Islet precursor cell (in vitro differentiated cells): ENCODE measurements around the gene QRFP.

Experiments
- DNase-seq: peaks from one replicate; pipeline ENCODE4 v3.0.0-alpha.2; 2018

QRFP gene

DNA sequence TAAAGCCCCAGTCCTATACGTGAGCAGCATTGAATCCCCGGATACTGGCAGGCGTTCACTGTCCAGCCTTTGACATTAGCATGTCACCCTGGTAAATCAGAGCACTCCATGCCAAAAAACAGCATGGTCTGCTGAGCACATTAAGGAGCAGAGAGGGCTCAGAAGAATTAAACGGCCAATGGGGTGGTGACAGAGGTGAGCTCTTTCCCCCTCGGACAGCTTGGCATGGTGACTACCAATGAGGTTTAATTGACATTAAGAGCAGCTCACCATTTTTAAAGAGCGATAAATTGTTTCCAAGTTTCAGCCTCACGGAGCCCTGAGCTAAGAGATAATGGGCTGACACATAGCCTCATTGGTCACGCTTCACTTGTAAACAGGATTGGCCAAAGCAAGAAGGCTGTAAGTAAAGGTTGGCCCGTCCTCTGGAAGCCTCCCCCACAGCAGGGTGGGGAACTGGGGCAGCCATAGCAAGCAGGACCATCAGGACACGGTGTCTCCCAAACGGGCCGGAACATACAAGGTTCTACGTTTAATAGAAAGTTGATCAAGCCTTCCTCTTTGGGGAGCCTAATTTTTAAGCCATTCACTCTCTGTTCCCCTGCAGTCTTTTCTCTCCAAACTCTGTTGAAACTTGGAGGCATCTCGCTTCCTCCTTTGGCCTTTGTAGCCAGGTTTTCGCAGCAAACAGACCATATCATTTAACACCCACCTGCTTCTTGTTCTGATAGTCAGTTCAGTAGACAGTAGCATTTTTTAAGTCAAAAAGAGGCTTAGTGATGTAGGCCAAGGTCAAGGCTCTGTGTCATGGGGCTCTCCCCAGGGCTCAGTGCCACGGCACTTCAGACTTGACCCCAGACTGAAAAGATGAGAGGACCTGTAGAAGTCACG is 25.9 kb downstream of the QRFP start:
- DNase-seq: no peak

DNA sequence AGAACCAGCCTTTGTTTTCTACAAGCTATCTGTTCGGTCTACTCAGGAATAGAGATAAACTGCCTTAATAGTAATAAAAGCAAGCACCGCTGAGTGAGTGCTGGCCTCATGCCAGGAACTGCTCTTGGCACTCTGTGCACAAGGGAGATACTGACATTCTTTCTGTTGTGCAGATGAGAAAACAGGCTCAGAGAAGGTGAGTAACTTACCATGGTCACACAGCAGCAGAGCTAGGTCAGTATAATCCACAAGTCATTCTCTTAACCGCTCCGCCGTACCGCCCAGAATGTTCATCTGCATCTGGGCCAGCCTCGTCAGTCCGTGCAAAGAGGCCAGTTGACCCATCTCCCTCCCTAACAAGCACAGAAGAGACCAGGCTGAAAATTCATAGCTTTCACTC is 27.4 kb downstream of the QRFP start:
- no peak for DNase-seq

DNA sequence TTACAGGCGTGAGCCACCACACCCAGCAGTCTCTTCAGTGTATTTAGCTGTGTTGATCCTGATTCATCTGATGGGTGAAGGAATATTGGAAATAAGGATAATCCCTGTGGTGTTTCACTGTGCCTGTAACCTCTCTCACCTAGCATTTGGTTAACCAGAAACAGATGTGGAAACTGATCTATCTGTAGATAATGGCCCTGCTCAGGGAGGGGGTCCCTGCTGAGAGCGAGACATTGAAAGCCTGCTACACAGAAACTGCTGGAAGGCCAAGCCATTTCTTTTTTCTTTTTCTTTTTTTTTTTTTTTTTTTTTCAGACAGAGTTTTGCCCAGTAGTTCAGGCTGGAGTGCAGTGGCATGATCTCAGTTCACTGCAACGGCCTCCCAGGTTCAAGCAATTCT is 28.4 kb downstream of the QRFP start:
- no peak for DNase-seq

DNA sequence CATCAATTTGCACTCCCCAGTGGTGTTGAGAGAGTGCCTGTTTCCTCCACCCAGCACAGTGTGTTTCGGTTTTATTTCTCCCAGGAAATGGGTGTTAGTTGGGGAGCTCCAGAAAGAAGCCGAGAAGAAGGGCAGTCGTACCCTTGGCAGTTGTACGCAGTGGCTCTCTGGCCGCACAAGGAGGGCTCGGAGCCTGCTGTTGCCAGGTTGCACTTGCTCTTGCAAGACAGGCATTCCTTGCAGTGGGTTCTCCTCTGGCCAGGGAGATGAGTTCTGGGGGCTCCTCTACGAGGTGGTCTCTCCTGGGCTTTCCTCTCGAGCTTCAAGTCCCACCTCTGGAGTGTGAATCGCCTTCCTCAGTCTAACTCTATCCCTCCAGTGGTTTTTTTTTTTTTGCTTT is 29.1 kb downstream of the QRFP start:
- no peak for DNase-seq

DNA sequence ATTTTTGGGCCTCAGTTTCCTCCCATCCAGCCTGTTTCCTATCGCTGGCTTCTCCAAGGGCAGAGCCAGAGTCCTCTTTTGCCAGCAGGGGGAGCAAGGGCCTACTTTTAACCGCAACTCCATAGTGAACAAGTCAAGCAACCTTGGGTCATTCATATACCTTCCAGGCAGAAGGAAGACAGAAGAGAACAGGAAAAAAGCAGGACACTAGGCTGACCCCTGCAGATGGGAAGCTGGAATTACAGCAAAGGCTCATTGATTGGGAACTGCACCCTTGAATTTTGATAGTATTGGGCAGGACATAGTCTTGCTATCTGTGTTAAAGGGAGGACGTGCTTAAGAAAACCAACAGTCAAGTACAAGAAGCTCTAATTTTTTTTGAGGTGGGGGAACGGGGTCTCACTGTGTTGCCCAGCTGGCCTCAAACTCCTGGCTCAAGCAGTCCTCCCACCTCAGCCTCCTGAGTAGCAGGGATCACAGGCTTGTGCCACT is 30.1 kb downstream of the QRFP start:
- DNase-seq: peak; percentile 95

DNA sequence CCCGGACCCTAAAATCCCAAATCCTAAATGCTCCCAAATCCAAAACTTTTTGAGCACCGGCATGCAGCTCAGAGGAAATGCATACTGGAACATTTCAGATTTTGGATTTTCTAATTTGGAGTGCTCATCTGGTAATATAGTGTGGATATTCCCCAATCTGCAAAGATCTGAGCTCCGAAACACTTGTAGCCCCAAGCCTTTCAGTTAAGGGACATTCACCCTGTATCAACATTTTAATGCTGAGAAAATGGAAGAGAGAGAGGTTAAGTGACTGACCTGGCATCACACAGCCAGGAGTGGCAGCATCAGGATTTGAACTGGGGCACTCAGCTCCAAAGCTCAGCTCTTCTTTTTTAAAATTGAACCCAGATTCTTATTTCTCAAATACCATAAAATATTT is 30.7 kb downstream of the QRFP start:
- DNase-seq: no peak

DNA sequence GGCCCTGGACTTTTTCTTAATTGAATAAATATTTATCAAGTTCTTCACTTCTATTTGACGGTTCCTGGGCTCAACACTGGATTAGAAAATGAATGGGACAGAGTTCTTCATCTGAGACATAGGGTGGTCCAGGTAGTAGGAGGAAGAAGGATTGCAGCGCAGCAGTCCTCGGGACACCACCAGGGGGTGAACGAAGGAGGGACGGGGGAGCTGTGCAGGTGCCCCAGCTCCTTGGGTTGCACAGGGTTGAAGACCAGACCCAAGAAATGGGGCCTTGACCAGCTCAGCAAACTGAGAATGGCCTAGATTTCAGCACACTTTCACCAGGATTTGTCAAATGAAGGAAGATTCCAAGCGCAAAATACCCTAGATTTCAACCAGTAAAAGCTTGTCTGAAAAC is 32.1 kb downstream of the QRFP start:
- DNase-seq: no peak

DNA sequence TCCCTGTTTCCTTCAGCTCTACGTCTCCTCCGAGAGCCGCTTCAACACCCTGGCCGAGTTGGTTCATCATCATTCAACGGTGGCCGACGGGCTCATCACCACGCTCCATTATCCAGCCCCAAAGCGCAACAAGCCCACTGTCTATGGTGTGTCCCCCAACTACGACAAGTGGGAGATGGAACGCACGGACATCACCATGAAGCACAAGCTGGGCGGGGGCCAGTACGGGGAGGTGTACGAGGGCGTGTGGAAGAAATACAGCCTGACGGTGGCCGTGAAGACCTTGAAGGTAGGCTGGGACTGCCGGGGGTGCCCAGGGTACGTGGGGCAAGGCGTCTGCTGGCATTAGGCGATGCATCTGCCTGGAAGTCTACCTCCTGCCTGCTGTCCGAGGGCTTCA is 33.9 kb downstream of the QRFP start:
- no peak for DNase-seq

DNA sequence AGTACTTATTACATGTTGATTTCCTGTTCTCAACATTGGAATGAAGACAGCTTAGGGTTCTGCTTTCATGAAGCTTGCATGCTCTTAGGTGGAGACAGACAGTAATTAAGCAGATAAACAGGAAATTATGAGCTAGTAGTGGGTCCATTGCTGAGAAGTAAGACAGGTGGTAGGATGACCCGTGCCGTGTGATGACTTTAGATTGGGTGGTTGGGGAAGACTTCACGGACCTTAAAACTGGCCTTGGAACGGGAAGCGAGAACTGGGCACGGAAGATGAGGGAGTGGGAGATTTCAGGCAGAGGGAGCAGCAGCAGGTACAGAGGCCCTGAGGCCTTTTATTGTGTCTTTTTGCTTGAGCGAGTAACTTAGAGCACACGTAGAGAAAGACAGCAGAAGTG is 34.4 kb downstream of the QRFP start:
- no peak for DNase-seq

DNA sequence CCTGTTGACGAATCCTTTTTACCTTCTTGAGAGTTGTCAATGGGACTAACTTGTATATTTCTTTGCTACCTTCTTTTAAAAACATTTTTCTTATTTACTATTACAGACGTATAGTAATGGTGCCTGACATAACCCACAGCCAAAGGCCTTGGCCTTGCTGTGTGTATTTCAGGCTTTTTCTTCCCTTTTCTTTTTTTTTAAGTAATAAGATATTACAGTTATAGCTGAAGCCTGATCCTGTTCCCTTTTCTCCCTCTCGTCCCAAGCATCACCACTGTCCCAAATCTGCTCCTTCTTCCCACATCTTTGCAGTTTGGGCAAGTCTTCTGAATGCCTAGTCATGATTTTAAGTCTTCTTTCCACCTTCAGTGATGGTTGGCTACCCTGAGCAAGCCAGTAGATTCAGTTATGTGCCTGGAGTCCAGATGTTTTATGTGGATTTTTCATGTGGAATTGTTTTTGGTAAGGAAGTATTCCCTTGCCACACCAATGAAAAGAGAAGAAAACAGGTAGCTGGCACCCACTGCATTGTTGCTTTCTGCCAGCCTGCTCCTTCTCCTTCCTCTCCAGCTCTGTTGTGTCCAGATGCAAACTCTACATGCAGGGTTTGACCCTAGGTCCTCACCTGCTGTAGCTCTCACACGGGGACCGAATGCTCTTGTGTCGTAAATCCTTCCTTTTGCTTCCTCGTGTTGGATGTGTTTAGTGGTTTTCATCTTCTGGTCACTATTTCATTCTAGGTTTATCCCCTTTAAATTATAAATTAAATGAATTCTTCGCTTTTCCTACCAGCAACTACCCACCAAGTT is 35.0 kb downstream of the QRFP start:
- no peak for DNase-seq

DNA sequence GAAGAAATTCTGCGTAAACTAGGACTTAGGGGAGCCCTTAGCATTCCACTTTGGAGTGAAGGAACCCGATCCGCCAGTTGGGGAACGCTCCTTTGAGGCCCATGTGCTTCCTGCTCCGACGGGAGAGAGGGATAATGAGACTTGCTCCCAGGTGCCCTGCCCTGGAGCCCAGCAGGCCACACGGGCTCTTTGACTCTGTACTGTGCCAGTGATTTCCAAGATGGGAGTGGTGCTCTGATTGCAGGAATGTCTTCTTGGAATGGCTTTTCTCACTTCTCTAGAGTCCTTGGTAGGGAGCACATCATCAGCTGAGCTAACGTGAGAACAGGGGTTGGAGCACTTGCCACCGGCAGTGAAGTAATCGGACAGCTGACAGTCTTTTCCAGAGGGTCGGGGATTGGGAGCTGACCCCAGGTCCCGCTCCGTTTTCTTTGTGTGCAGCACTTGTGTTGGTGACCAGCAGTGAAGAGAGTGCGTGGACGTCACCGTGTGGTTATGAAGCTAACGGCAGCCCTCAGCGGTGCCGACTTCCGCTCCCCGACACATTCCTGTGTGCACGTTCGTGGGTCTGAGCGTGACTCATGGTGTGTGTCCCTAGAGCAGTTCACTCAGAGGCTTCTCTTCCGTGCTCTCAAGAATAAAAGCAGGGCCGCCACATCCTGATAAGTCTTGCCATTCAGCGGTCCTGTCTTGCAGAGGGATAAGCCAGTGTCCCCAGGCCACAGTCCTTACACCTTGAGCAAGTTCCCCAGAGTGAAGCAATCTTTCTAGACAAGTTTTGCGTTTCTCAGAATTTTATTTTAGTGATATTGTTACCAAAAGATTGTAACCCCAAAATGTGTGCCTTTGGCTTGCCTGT is 35.9 kb downstream of the QRFP start:
- DNase-seq: peak; percentile 92

DNA sequence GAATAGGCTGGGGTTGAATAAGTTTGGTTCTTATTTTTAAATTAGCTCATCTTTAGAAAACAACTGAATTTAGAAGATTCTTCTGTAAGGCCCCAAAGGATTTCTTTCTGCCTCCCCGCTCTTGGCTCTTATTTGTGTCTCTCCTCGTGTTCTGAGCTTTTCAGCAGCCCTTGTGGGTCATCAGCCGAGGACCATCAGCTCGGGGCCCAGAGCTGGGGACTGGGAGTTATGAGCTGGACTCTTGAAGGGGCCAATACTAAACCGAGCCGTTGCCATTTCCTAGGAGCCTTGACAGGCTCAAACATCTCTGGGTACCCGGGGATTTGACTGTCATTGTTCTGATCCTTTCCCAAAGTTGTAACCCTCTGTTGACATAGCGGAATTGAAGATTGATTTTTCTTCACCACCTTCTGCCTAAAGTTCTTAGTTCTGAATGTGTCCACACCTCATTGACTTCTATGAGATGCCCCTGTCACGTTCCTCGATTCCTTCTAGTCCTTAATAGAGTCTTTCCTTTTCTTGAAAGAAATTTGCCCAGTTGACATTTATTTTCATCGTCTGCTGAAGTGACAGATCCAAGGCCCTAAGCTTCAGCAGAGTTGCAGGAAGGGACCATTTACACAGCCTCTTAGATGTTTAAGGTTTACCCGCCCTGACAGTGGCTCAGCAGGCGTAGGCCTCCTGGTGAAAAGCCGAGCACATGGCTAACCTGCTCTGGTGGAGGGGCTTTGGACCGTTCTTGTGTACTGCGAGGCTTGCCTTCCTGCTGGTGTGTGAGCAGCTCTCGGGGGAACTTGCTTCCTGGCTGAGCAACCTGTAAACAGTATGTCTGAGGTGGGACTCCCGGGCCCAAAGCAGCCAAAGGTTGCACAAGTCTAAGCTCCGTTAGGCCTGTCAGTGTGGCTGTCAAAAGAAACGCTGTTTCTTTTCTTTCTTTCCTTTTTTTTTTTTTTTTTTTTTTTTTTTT is 37.6 kb downstream of the QRFP start:
- no peak for DNase-seq

DNA sequence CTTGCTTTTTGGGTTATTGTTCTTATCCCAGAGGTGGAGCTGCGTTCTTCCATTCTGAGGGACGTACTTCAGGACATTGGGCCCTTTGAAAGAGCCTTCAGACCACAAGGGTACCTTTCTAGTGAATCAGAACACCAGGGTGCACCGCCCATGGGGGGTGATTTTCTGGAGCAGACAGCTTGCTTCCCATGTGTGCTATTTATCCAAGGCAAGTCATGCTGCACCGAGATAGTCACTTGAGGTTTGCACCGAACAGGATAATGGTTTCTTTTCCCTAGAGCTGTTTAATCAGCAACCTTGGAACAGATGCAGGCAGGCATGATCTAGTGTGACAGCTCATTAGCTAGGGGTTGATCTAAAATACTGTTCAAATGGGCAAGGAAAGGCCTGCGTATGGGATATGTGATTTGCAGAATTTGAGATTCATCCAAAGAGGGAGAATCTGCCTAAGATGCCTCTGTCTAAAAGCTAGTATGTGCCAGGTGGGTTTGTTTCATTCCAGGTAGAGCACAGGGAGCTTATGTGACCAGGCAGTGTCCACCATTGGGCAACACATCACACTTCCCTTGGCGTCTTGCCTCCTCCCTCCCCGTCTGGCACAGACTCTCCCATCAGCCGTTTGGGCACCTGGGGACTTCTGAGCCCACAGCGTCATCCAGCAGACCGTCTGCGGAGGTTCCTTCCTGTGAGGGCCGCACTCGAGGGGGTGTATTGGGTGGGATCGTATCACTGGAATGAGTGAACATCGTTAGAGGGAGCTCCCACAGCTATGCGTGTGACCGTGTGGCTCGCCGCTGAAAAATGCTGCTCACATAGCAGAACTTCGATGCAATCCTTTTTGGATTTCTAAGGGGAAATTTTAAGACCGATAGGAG is 38.5 kb downstream of the QRFP start:
- peak; percentile 93 for DNase-seq

DNA sequence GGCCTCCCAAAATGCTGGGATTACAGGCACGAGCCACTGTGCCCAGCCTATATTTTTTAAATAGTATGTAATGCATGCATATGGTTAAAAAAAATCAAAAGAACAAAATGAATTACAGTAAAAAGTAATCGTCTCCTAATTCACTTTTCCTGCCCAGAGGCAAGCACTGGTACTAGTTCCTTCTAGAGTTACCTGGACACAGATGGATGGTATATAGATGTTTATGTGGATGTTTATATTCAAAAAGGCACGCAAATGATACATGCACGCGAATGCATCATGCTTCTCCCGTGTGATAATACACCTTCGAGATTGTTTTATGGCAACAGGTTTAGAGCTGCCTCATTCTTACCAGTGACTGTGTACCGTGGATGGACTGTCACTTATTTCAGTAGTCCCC is 40.1 kb downstream of the QRFP start:
- DNase-seq: no peak

DNA sequence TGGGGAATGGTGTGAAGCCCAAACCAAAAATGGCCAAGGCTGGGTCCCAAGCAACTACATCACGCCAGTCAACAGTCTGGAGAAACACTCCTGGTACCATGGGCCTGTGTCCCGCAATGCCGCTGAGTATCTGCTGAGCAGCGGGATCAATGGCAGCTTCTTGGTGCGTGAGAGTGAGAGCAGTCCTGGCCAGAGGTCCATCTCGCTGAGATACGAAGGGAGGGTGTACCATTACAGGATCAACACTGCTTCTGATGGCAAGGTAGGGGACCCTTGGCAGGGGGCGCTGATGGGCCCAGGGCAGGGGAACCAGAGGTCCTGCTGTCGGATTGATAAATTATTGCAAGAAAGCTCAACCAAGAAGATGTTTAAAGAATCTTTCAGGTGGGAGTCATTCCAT is 41.8 kb downstream of the QRFP start:
- DNase-seq: no peak

DNA sequence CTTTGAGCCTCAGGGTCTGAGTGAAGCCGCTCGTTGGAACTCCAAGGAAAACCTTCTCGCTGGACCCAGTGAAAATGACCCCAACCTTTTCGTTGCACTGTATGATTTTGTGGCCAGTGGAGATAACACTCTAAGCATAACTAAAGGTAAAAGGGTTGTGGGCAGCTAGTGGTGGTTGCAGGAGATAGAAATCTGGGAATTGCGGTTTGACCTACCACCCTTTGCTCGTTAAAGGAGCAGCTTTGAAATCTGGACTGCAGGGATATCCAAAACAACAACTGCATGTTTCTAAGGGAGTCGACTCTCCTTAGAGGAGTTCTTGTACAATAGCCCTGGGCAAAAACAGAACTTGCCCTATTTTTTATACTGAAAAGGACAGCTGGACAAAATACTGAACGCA is 42.5 kb downstream of the QRFP start:
- DNase-seq: peak; percentile 82

DNA sequence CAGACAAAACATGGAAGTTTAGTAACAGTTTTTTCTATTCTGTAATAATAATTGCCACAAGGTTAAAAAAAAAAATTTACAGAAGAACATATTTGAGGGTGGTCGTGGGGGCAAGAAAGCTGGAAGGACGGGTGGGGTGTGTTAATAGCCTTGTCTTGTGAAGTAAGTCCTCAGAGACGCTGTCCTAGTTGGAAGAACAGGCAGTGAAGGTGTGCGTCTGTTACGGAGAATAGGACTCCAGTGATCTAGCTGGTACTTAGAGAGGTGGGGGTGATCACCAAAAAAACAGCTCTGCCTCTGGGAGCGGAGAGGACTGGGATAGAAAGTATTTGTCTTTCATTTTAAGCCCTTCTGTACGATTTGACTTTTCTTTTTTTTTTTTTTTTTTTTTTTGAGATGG is 43.8 kb downstream of the QRFP start:
- DNase-seq: no peak

DNA sequence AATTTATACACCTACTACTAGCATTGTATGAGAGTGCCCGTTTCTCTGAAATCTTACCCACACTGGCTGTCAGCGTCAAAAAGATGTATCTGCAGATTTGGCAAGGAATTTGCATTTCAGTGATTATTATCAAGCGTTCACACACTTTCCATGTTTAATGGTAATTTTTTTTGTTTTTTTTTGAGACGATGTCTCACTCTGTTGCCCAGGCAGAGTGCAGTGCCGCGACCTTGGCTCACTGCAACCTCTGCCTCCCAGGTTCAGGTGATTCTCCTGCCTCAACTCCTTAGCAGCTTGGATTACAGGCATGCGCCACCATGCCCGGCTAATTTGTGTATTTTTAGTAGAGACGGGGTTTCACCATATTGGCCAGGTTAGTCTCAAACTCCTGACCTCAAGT is 47.3 kb downstream of the QRFP start:
- peak; percentile 20 for DNase-seq

DNA sequence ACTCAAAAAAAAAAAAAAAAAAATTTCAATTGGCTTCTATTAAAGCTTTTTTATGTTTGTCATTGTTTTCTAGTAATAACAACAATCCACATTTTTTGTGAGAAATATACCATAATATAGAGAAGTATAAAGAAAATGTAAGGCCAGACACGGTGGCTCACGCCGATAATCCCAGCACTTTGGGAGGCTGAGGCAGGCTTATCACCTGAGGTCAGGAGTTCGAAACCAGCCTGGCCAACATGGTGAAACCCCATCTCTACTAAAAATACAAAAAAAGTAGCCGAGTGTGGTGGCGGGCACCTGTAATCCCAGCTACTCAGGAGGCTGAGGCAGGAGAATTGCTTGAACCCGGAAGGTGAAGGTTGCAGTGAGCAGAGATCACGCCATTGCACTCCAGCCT is 48.1 kb downstream of the QRFP start:
- DNase-seq: peak; percentile 4

DNA sequence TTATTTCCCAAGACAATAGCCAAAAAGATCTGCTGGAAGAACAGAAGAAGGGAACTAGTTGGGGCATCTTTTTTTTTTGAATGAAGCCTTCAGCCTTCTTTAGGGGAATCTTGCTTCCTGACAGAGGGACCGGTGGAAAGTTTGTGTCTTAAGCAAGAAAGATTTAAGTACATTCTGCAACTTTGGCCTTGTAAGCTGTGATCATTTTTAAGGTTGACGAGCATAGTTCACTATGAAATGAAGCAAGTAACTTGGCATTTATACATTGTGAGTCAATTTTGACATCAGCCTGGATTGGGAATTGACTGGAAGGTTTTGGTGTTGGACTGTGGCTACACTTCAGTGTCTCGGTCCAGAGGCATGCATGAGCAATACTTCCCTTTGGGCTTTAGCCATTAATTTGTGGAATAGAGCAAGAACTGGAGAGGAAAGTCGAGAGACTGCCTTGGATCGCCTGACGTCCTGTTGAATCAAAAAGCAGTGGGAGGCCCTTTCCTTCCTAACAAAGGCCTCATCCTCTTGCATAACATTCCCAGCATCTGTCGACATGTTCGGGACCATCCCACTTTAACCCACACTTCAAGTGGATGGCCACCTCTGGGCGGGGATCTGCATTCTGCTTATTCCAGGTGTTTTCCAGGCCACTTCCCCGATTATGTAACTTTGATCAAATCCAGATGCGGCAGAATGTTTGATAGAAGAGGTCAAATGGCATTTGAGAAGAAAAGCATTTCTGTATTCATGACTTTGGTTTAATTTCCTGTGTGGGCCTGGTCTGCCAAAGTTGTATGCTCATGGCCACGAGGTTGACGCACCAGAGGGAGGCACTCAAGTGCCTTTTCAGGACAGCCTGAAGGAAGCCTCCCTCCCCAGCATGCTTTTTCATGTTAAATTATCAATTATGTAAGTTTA is 49.0 kb downstream of the QRFP start:
- DNase-seq: peak; percentile 62
